ENCODE data around the gene BTAF1. TPM values are rescaled to one million over a fixed set of nuclear protein-coding genes. Genes with fewer than 3 reads are reported as not detected.
"Not testable (repeated sequence)": the region's sequence is repeated elsewhere in the genome, so short reads cannot be mapped to it uniquely, and the experiment has no call there.

Gene BTAF1
- polyA plus RNA-seq, 2 donors = 12.9 to 13.2 TPM

GRCh38 chr10:92033070-92033469, 109.5 kb downstream of the BTAF1 start:
- WGBS, 2 donors = 64 to 80% methylated on average over 3 of the region's 3 CpGs
- not testable (repeated sequence) for H3K9me3 ChIP-seq (ENCODE audit: control insufficient read depth in 2 of 2, insufficient read depth in 1 of 2, low read depth in 1 of 2, low read length in 1 of 2); H3K4me3 ChIP-seq (ENCODE audit: low read depth in 1 of 2, low read length in 2 of 2); H3K27ac ChIP-seq (ENCODE audit: low read depth in 2 of 2, low read length in 1 of 2); H3K4me1 ChIP-seq (ENCODE audit: control insufficient read depth in 2 of 2, insufficient read depth in 2 of 2, low read length in 1 of 2); H3K27me3 ChIP-seq (ENCODE audit: control insufficient read depth in 1 of 2, insufficient read depth in 2 of 2, low read length in 2 of 2); H3K36me3 ChIP-seq (ENCODE audit: control insufficient read depth in 2 of 2, insufficient read depth in 2 of 2, low read length in 1 of 2)

- WGBS, 2 donors = 87 to 91% methylated on average over 1 of the region's 1 CpG
- Histone ChIP-seq H3K27me3 (ENCODE audit: control insufficient read depth in 1 of 2, insufficient read depth in 2 of 2, low read length in 2 of 2) (no peaks in the 10 kb centered on the region), H3K4me1 (ENCODE audit: control insufficient read depth in 2 of 2, insufficient read depth in 2 of 2, low read length in 1 of 2) (no peaks in the 10 kb centered on the region), H3K27ac (ENCODE audit: low read depth in 2 of 2, low read length in 1 of 2) (no peak overlapping the region), H3K36me3 (ENCODE audit: control insufficient read depth in 2 of 2, insufficient read depth in 2 of 2, low read length in 1 of 2) (no peaks in the 10 kb centered on the region), H3K9me3 (ENCODE audit: control insufficient read depth in 2 of 2, insufficient read depth in 1 of 2, low read depth in 1 of 2, low read length in 1 of 2) (no peaks in the 10 kb centered on the region), H3K4me3 (ENCODE audit: low read depth in 1 of 2, low read length in 2 of 2) (no peak overlapping the region)
Observed at GRCh38 chr10:92038949-92039348, 115.4 kb downstream of the BTAF1 start.

- H3K4me1 ChIP-seq (ENCODE audit: control insufficient read depth in 2 of 2, insufficient read depth in 2 of 2, low read length in 1 of 2) = peaks cover 0 to 2% of the 10 kb centered on the region in 2 donors
- no peaks in the 10 kb centered on the region for H3K9me3 ChIP-seq (ENCODE audit: control insufficient read depth in 2 of 2, insufficient read depth in 1 of 2, low read depth in 1 of 2, low read length in 1 of 2)
- H3K27me3 ChIP-seq (ENCODE audit: control insufficient read depth in 1 of 2, insufficient read depth in 2 of 2, low read length in 2 of 2) = no peaks in the 10 kb centered on the region
- no peak overlapping the region for H3K4me3 ChIP-seq (ENCODE audit: low read depth in 1 of 2, low read length in 2 of 2)
- no peaks in the 10 kb centered on the region for H3K36me3 ChIP-seq (ENCODE audit: control insufficient read depth in 2 of 2, insufficient read depth in 2 of 2, low read length in 1 of 2)
- WGBS, 2 donors = 83 to 87% methylated on average over 5 of the region's 5 CpGs
- H3K27ac ChIP-seq (ENCODE audit: low read depth in 2 of 2, low read length in 1 of 2) = no peak overlapping the region
Observed at GRCh38 chr10:92042541-92042940, 119.0 kb downstream of the BTAF1 start.

- Histone ChIP-seq H3K9me3 (ENCODE audit: control insufficient read depth in 2 of 2, insufficient read depth in 1 of 2, low read depth in 1 of 2, low read length in 1 of 2) (no peaks in the 10 kb centered on the region), H3K4me3 (ENCODE audit: low read depth in 1 of 2, low read length in 2 of 2) (peak overlapping the region in 1 of 2 donors; percentile 21), H3K27ac (ENCODE audit: low read depth in 2 of 2, low read length in 1 of 2) (no peak overlapping the region), H3K36me3 (ENCODE audit: control insufficient read depth in 2 of 2, insufficient read depth in 2 of 2, low read length in 1 of 2) (peaks cover 0 to 6% of the 10 kb centered on the region in 2 donors), H3K4me1 (ENCODE audit: control insufficient read depth in 2 of 2, insufficient read depth in 2 of 2, low read length in 1 of 2) (peaks cover 0 to 2% of the 10 kb centered on the region in 2 donors), H3K27me3 (ENCODE audit: control insufficient read depth in 1 of 2, insufficient read depth in 2 of 2, low read length in 2 of 2) (no peaks in the 10 kb centered on the region)
- WGBS, 2 donors = 47 to 58% methylated on average over 34 to 37 of the region's 37 CpGs
Observed at GRCh38 chr10:92045641-92046106, 122.1 kb downstream of the BTAF1 start.

GRCh38 chr10:92047215-92047614, 123.6 kb downstream of the BTAF1 start:
- Histone ChIP-seq H3K27ac (ENCODE audit: low read depth in 2 of 2, low read length in 1 of 2) (no peak overlapping the region), H3K36me3 (ENCODE audit: control insufficient read depth in 2 of 2, insufficient read depth in 2 of 2, low read length in 1 of 2) (peaks cover 0 to 8% of the 10 kb centered on the region in 2 donors), H3K9me3 (ENCODE audit: control insufficient read depth in 2 of 2, insufficient read depth in 1 of 2, low read depth in 1 of 2, low read length in 1 of 2) (no peaks in the 10 kb centered on the region), H3K4me1 (ENCODE audit: control insufficient read depth in 2 of 2, insufficient read depth in 2 of 2, low read length in 1 of 2) (peaks cover 0 to 2% of the 10 kb centered on the region in 2 donors), H3K4me3 (ENCODE audit: low read depth in 1 of 2, low read length in 2 of 2) (no peak overlapping the region), H3K27me3 (ENCODE audit: control insufficient read depth in 1 of 2, insufficient read depth in 2 of 2, low read length in 2 of 2) (no peaks in the 10 kb centered on the region)

GRCh38 chr10:92052088-92052487, 128.5 kb downstream of the BTAF1 start:
- Histone ChIP-seq H3K4me3 (ENCODE audit: low read depth in 1 of 2, low read length in 2 of 2) (no peak overlapping the region), H3K9me3 (ENCODE audit: control insufficient read depth in 2 of 2, insufficient read depth in 1 of 2, low read depth in 1 of 2, low read length in 1 of 2) (no peaks in the 10 kb centered on the region), H3K36me3 (ENCODE audit: control insufficient read depth in 2 of 2, insufficient read depth in 2 of 2, low read length in 1 of 2) (peaks cover 0 to 14% of the 10 kb centered on the region in 2 donors), H3K4me1 (ENCODE audit: control insufficient read depth in 2 of 2, insufficient read depth in 2 of 2, low read length in 1 of 2) (peaks cover 0 to 2% of the 10 kb centered on the region in 2 donors), H3K27ac (ENCODE audit: low read depth in 2 of 2, low read length in 1 of 2) (no peak overlapping the region), H3K27me3 (ENCODE audit: control insufficient read depth in 1 of 2, insufficient read depth in 2 of 2, low read length in 2 of 2) (no peaks in the 10 kb centered on the region)
- 64 to 85% methylated on average over 18 of the region's 18 CpGs for WGBS, 2 donors

GRCh38 chr10:92052741-92053140, 129.2 kb downstream of the BTAF1 start:
- 79 to 82% methylated on average over 5 of the region's 5 CpGs for WGBS, 2 donors
- Histone ChIP-seq H3K36me3 (ENCODE audit: control insufficient read depth in 2 of 2, insufficient read depth in 2 of 2, low read length in 1 of 2) (peaks cover 2 to 14% of the 10 kb centered on the region in 2 donors), H3K27ac (ENCODE audit: low read depth in 2 of 2, low read length in 1 of 2) (no peak overlapping the region), H3K4me1 (ENCODE audit: control insufficient read depth in 2 of 2, insufficient read depth in 2 of 2, low read length in 1 of 2) (peaks cover 0 to 2% of the 10 kb centered on the region in 2 donors), H3K27me3 (ENCODE audit: control insufficient read depth in 1 of 2, insufficient read depth in 2 of 2, low read length in 2 of 2) (no peaks in the 10 kb centered on the region), H3K9me3 (ENCODE audit: control insufficient read depth in 2 of 2, insufficient read depth in 1 of 2, low read depth in 1 of 2, low read length in 1 of 2) (no peaks in the 10 kb centered on the region), H3K4me3 (ENCODE audit: low read depth in 1 of 2, low read length in 2 of 2) (no peak overlapping the region)

- H3K27me3 ChIP-seq (ENCODE audit: control insufficient read depth in 1 of 2, insufficient read depth in 2 of 2, low read length in 2 of 2) = no peaks in the 10 kb centered on the region
- H3K4me1 ChIP-seq (ENCODE audit: control insufficient read depth in 2 of 2, insufficient read depth in 2 of 2, low read length in 1 of 2) = peaks cover 0 to 2% of the 10 kb centered on the region in 2 donors
- H3K9me3 ChIP-seq (ENCODE audit: control insufficient read depth in 2 of 2, insufficient read depth in 1 of 2, low read depth in 1 of 2, low read length in 1 of 2) = no peaks in the 10 kb centered on the region
- H3K27ac ChIP-seq (ENCODE audit: low read depth in 2 of 2, low read length in 1 of 2) = no peak overlapping the region
- H3K4me3 ChIP-seq (ENCODE audit: low read depth in 1 of 2, low read length in 2 of 2) = no peak overlapping the region
- H3K36me3 ChIP-seq (ENCODE audit: control insufficient read depth in 2 of 2, insufficient read depth in 2 of 2, low read length in 1 of 2) = peaks cover 2 to 9% of the 10 kb centered on the region in 2 donors
Observed at GRCh38 chr10:92054807-92055206, 131.2 kb downstream of the BTAF1 start.

GRCh38 chr10:92062273-92062672, 138.7 kb downstream of the BTAF1 start:
- WGBS, 2 donors = 81 to 84% methylated on average over 1 of the region's 1 CpG
- Histone ChIP-seq H3K9me3 (ENCODE audit: control insufficient read depth in 2 of 2, insufficient read depth in 1 of 2, low read depth in 1 of 2, low read length in 1 of 2) (no peaks in the 10 kb centered on the region), H3K36me3 (ENCODE audit: control insufficient read depth in 2 of 2, insufficient read depth in 2 of 2, low read length in 1 of 2) (peaks cover 0 to 2% of the 10 kb centered on the region in 2 donors)

GRCh38 chr10:92064506-92064905, 140.9 kb downstream of the BTAF1 start:
- H3K27ac ChIP-seq (ENCODE audit: low read depth in 2 of 2, low read length in 1 of 2) = no peak overlapping the region
- no peaks in the 10 kb centered on the region for H3K27me3 ChIP-seq (ENCODE audit: control insufficient read depth in 1 of 2, insufficient read depth in 2 of 2, low read length in 2 of 2)
- no peaks in the 10 kb centered on the region for H3K4me1 ChIP-seq (ENCODE audit: control insufficient read depth in 2 of 2, insufficient read depth in 2 of 2, low read length in 1 of 2)
- H3K4me3 ChIP-seq (ENCODE audit: low read depth in 1 of 2, low read length in 2 of 2) = no peak overlapping the region
- no peaks in the 10 kb centered on the region for H3K36me3 ChIP-seq (ENCODE audit: control insufficient read depth in 2 of 2, insufficient read depth in 2 of 2, low read length in 1 of 2)
- no peaks in the 10 kb centered on the region for H3K9me3 ChIP-seq (ENCODE audit: control insufficient read depth in 2 of 2, insufficient read depth in 1 of 2, low read depth in 1 of 2, low read length in 1 of 2)
- 95 to 97% methylated on average over 2 of the region's 2 CpGs for WGBS, 2 donors

More at GRCh38 chr10:92062273-92062672, 138.7 kb downstream of the BTAF1 start:
- H3K4me1 ChIP-seq (ENCODE audit: control insufficient read depth in 2 of 2, insufficient read depth in 2 of 2, low read length in 1 of 2) = no peaks in the 10 kb centered on the region
- no peak overlapping the region for H3K4me3 ChIP-seq (ENCODE audit: low read depth in 1 of 2, low read length in 2 of 2)
- no peaks in the 10 kb centered on the region for H3K27me3 ChIP-seq (ENCODE audit: control insufficient read depth in 1 of 2, insufficient read depth in 2 of 2, low read length in 2 of 2)
- H3K27ac ChIP-seq (ENCODE audit: low read depth in 2 of 2, low read length in 1 of 2) = no peak overlapping the region

Data from esophagus (tissue), 2 donors.